ENCODE measurements around the gene EXOC3. TPM values are rescaled to one million over a fixed set of nuclear protein-coding genes. Genes with fewer than 3 reads are reported as not detected.

The EXOC3 gene
- total RNA-seq, 1 experiment from 2014 or later: 63.8 TPM

DNA sequence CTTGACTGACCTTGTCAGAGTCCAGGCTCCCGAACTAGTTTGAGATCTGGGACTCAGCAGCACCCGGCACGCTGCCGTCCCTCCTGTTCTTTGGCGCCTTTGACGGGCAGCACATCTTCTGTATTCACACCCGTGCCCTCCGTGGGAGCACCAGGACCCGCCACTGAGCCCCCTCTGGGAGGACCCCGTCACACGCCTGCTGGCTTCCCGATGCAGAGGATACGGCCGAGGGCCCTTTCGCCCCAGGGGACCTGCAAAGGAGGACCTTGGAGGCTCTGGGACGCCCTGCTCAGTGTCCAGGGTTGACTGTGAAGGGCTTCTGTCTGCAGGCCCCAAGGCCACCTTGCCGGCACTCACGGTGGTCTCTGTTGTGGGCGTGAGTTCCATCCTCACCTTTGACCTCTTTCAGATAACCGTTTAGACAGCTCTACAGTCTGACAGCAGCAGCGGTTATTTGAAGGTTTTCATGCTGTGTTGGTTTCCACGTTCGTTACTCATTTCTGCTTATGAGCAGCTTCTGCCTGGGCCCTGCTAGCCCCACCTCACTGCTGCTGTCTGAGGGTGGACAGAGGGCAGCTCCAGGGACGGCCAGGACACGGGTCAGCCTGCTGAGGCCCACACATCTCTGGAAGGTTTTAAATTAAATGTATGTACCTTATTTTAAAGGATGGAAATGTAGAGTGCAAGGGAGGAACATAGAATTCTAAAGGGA lies 12.6 kb upstream of the EXOC3 start:
- Mint-ChIP-seq H3K27ac (ENCODE audit: unreplicated experiment) (no peak overlapping the region), H3K4me1 (ENCODE audit: low read depth, unreplicated experiment) (peaks cover 12% of the 10 kb centered on the region), H3K9me3 (ENCODE audit: low read depth, unreplicated experiment) (peaks cover 7% of the 10 kb centered on the region), H3K36me3 (ENCODE audit: insufficient read depth, unreplicated experiment) (no peaks in the 10 kb centered on the region), H3K27me3 (ENCODE audit: unreplicated experiment) (peaks cover 17% of the 10 kb centered on the region), H3K4me3 (ENCODE audit: low read depth, unreplicated experiment) (no peak overlapping the region)
- BruUV-seq (replicated peaks): no TSS peak
- CTCF ChIA-PET: interaction anchor here (1.0 to 1.1 kb wide), 2 partner anchors 109 to 114 kb away, joined by 5 to 13 read pairs; partner anchors contain the start of gene AHRR
- no peak for DNase-seq
- TF ChIP-seq, protein P1, sequence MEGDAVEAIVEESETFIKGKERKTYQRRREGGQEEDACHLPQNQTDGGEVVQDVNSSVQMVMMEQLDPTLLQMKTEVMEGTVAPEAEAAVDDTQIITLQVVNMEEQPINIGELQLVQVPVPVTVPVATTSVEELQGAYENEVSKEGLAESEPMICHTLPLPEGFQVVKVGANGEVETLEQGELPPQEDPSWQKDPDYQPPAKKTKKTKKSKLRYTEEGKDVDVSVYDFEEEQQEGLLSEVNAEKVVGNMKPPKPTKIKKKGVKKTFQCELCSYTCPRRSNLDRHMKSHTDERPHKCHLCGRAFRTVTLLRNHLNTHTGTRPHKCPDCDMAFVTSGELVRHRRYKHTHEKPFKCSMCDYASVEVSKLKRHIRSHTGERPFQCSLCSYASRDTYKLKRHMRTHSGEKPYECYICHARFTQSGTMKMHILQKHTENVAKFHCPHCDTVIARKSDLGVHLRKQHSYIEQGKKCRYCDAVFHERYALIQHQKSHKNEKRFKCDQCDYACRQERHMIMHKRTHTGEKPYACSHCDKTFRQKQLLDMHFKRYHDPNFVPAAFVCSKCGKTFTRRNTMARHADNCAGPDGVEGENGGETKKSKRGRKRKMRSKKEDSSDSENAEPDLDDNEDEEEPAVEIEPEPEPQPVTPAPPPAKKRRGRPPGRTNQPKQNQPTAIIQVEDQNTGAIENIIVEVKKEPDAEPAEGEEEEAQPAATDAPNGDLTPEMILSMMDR (IDR thresholded peaks at IDR 0.05; ENCODE audit: unreplicated experiment): no peak
- intact Hi-C loops (cut with micrococcal nuclease; ENCODE audit: unreplicated experiment): no loop called here

DNA sequence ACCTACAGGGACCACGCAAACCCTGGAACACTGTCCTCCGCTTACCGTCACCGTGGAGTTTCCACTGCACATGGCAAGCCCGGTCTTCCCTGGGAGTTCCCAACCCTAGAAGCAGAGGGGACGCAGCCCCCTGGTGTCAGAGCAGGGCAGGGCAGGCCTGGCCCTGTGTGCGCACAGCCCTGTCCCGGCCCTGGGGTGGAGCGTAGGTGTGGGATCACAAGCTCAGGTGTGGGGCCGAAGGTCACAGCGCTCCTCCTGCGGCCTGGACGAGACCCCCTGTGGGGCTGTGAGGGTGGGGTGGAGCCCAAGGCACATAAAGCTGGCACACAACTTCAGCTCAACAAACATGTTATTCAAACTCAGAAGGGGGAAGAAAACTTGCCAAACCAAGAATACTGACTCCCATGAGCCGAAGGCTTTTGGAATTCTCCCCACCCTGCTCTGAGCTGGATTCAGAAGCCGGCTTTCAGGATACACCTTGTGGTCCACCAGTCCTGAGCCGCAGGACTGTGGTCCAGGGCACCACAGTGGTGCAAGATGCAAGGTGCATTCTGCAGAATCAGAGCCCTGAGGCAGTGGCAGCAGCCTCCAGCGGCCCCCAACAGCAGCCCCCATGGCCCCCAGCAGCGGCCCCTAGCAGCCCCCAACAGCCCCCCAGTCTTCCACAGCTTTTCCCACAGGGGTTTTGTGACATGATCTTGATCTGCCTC lies 11.8 kb upstream of the EXOC3 start:
- peak; percentile 81 for DNase-seq
- Mint-ChIP-seq H3K27me3 (ENCODE audit: unreplicated experiment) (peaks cover 9% of the 10 kb centered on the region), H3K27ac (ENCODE audit: unreplicated experiment) (no peak overlapping the region), H3K4me3 (ENCODE audit: low read depth, unreplicated experiment) (no peak overlapping the region), H3K4me1 (ENCODE audit: low read depth, unreplicated experiment) (peaks cover 12% of the 10 kb centered on the region), H3K36me3 (ENCODE audit: insufficient read depth, unreplicated experiment) (no peaks in the 10 kb centered on the region), H3K9me3 (ENCODE audit: low read depth, unreplicated experiment) (peaks cover 5% of the 10 kb centered on the region)
- intact Hi-C loops (cut with micrococcal nuclease; ENCODE audit: unreplicated experiment): no loop called here
- TF ChIP-seq, protein P1 (IDR thresholded peaks at IDR 0.05; ENCODE audit: unreplicated experiment): peak; percentile 71
- no TSS peak for BruUV-seq (replicated peaks)
- CTCF ChIA-PET: interaction anchor here (0.6 to 1.1 kb wide), 5 partner anchors 78 to 114 kb away, joined by 3 to 13 read pairs (median 4); partner anchors contain the start of gene AHRR

DNA sequence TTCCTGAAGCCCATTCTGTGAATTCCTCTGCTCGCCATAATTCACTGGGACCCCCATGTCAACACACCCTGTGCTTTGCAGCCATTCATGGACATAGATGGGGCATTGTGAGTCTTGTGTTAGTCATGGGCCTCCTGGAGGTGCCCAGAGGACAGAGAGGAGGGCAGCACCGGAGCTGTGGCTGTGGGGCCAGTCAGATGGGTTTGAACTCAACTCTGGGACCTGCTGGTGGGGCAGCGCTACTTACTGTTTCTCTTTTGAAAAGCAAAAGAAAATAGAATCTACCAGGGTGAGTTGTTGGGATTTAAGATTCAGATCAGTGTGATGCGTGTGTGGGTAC lies 11.3 kb upstream of the EXOC3 start:
- Mint-ChIP-seq H3K4me3 (ENCODE audit: low read depth, unreplicated experiment) (no peak overlapping the region), H3K36me3 (ENCODE audit: insufficient read depth, unreplicated experiment) (no peaks in the 10 kb centered on the region), H3K27me3 (ENCODE audit: unreplicated experiment) (peaks cover 4% of the 10 kb centered on the region), H3K4me1 (ENCODE audit: low read depth, unreplicated experiment) (peaks cover 12% of the 10 kb centered on the region), H3K9me3 (ENCODE audit: low read depth, unreplicated experiment) (no peaks in the 10 kb centered on the region), H3K27ac (ENCODE audit: unreplicated experiment) (no peak overlapping the region)
- BruUV-seq (replicated peaks): no TSS peak
- TF ChIP-seq, protein P1 (IDR thresholded peaks at IDR 0.05; ENCODE audit: unreplicated experiment): no peak
- DNase-seq: no peak
- CTCF ChIA-PET: interaction anchor here (0.6 to 1.1 kb wide), 6 partner anchors 77 to 115 kb away, joined by 3 to 13 read pairs (median 4); partner anchors contain the start of gene AHRR
- intact Hi-C loops (cut with micrococcal nuclease; ENCODE audit: unreplicated experiment): no loop called here

DNA sequence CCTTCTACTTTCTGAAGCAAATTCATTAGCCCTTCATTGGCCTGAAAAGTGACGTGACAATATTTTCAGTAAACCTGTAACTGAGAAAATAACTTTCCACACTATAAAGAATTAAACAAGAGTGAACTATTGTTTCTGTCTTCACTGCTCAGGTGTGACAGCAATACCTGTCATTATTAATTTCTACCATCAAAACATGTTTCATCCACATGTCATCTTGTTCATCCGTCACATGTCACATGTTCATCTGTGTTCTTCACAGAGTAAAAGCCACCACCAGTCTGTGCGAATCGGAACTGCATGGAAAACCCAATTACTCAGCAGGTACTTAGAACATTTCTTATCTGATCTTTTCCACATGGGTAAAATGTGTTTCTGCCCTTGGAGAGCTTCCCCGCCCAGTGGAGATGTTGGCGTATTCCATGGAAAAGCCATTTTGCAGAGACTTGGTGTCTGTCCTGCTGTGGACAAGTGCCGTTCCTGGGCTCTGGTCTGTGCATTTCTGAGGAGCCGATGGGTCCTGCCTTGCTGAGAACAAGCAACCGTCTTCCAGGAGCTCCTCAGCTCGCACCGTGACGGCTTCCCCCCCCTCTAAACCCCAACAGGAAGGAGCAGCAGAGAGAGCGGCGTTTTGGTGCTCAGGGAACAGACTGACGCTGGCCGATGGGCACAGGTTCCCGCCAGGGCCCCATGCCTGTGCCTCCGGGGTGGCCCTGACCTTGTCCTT lies 10.6 kb upstream of the EXOC3 start:
- TF ChIP-seq, protein P1 (IDR thresholded peaks at IDR 0.05; ENCODE audit: unreplicated experiment): no peak
- H3K4me3 Mint-ChIP-seq (ENCODE audit: low read depth, unreplicated experiment): no peak overlapping the region
- no peaks in the 10 kb centered on the region for H3K9me3 Mint-ChIP-seq (ENCODE audit: low read depth, unreplicated experiment)
- CTCF ChIA-PET: interaction anchor here (0.6 to 1.1 kb wide), 2 partner anchors 92 to 115 kb away, joined by 3 to 4 read pairs; no protein-coding TSS in a partner anchor
- H3K36me3 Mint-ChIP-seq (ENCODE audit: insufficient read depth, unreplicated experiment): no peaks in the 10 kb centered on the region
- H3K4me1 Mint-ChIP-seq (ENCODE audit: low read depth, unreplicated experiment): peaks cover 12% of the 10 kb centered on the region
- intact Hi-C loops (cut with micrococcal nuclease; ENCODE audit: unreplicated experiment): no loop called here
- no peak overlapping the region for H3K27ac Mint-ChIP-seq (ENCODE audit: unreplicated experiment)
- DNase-seq: no peak
- H3K27me3 Mint-ChIP-seq (ENCODE audit: unreplicated experiment): no peaks in the 10 kb centered on the region
- BruUV-seq (replicated peaks): no TSS peak
